ENCODE measurements around the gene DYNLT1. TPM values are rescaled to one million over a fixed set of nuclear protein-coding genes. Genes with fewer than 3 reads are reported as not detected.

The DYNLT1 gene
- total and polyA plus RNA-seq, 10 of the 15 experiments (the other 5 are each of a cell fraction or from before 2014, with no cell fraction given), result 33.6 to 298 (median 89.2) TPM

GRCh38 chr6:158649289-158650143 lies 5.0 kb upstream of the DYNLT1 start, which contains the start of gene SYTL3 (continued):
- peak; percentile 83 for TF ChIP-seq LARP7 (IDR thresholded peaks at IDR 0.05)
- peak; percentile 94 for TF ChIP-seq PAX5 (IDR thresholded peaks at IDR 0.05; ENCODE audit: borderline replicate concordance, low read depth, low read length)
- TF ChIP-seq GABPA (IDR thresholded peaks at IDR 0.05; ENCODE audit: low read depth), result peak; percentile 62; the same call in 1 of the 2 replicates
- TF ChIP-seq CBFB (IDR thresholded peaks at IDR 0.05; ENCODE audit: low read depth), result peak; percentile 96
- TF ChIP-seq PRDM15 (CRISPR knock-in tag; IDR thresholded peaks at IDR 0.05), result no peak
- TF ChIP-seq POLR2AphosphoS2 (IDR thresholded peaks at IDR 0.05; ENCODE audit: low read depth, low read length), result no peak
- peak; percentile 70; the same call in 1 of the 2 replicates for TF ChIP-seq FOXM1 (IDR thresholded peaks at IDR 0.05; ENCODE audit: low read depth, low read length)
- TF ChIP-seq E4F1 (IDR thresholded peaks at IDR 0.05; ENCODE audit: borderline replicate concordance, partially characterized antibody), result no peak
- no peak for TF ChIP-seq KDM1A (IDR thresholded peaks at IDR 0.05; ENCODE audit: borderline replicate concordance)
- TF ChIP-seq RCOR1 (conservative IDR thresholded peaks at IDR 0.05; ENCODE audit: low read depth, low read length), result no peak; the same call in 1 of the 2 replicates
- no peak for TF ChIP-seq NFYA (IDR thresholded peaks at IDR 0.05; ENCODE audit: borderline replicate concordance, low read depth, low read length)
- no peak for TF ChIP-seq ZBTB33 (IDR thresholded peaks at IDR 0.05)
- peak; percentile 76 for TF ChIP-seq DPF2 (IDR thresholded peaks at IDR 0.05)
- TF ChIP-seq CTCF (IDR thresholded peaks at IDR 0.05 in 2 of 3, conservative IDR thresholded peaks at IDR 0.05 in 1 of 3; ENCODE audit: control insufficient read depth in 2 of 3, extremely low read depth in 1 of 3, insufficient read depth in 1 of 3, low read depth in 3 of 3, low read length in 3 of 3), result no peak
- TF ChIP-seq TAF1 (IDR thresholded peaks at IDR 0.05; ENCODE audit: borderline replicate concordance, low read depth, low read length), result peak; percentile 45; the same call in 1 of the 2 replicates
- TF ChIP-seq BACH1 (IDR thresholded peaks at IDR 0.05; ENCODE audit: borderline replicate concordance), result peak; percentile 74; the same call in 1 of the 2 replicates
- TF ChIP-seq POU2F2 (IDR thresholded peaks at IDR 0.05; ENCODE audit: borderline replicate concordance, low read depth, low read length), result peak; percentile 66; the same call in 1 of the 3 replicates
- TF ChIP-seq ATF3 (IDR thresholded peaks at IDR 0.05; ENCODE audit: borderline replicate concordance, extremely low read depth, low read depth, low read length), result no peak

All from GM12878 (cell line).